A549 (cell line): ENCODE measurements around the gene KRT3. TPM values are rescaled to one million over a fixed set of nuclear protein-coding genes. Genes with fewer than 3 reads are reported as not detected.
A peak's percentile ranks its signal among the peaks of the same experiment; 100 is the strongest.

Source experiments
- ATAC-seq, 2 experiments: fragments of 200-7000 bp in 1 of 2; fragments of >200 bp in 1 of 2; cut with Nextera tagmentation in 1 of 2; cut with Tn5 transposase in 1 of 2; 3 replicates each; pipeline versions ENCODE4 v1.8.0 to v1.9.1; 2018 to 2020; ENCODE audit warnings: mild to moderate bottlenecking in 1 of 2, moderate library complexity in 1 of 2
- CTCF ChIA-PET: fragments of 300-600 bp; sonication (Branson Sonifier 250); formaldehyde crosslinking; extraction: SDS; loops from one replicate; lab custom pipeline; 2021; ENCODE audit warnings: antibody characterized with exemption, inconsistent platforms; lab: Yijun Ruan, JAX
- POLR2A ChIA-PET: fragments of 350-600 bp; formaldehyde crosslinking; extraction: SDS; loops from one replicate; lab custom pipeline; 2021; ENCODE audit warnings: antibody characterized with exemption, inconsistent platforms; lab: Yijun Ruan, JAX
- DNase-seq, 2 experiments: peaks; one replicate each; pipeline versions ENCODE4 v3.0.0 to v3.0.0-alpha.2; 2011 to 2016; ENCODE audit warnings: low read depth in 1 of 2, low spot score in 1 of 2
- FAIRE-seq: peaks from 2 replicates; lab custom pipeline; 2011; peaks lifted over from hg19 to GRCh38; lab: Jason Lieb, UNC
- H3K27ac ChIP-seq, 2 experiments: fragments of >200 bp; sonication (Bioruptor Twin); formaldehyde crosslinking; 3 replicates each; pipeline ENCODE4 v1.5.1; 2016 to 2017
- H3K4me1 ChIP-seq: fragments of >200 bp; sonication (Bioruptor Twin); formaldehyde crosslinking; 3 replicates; pipeline ENCODE4 v1.6.1; 2016
- H3K4me2 ChIP-seq: fragments of >200 bp; sonication (Bioruptor Twin); formaldehyde crosslinking; 3 replicates; pipeline ENCODE4 v1.6.1; 2016
- H3K4me3 ChIP-seq: fragments of >200 bp; sonication (Bioruptor Twin); formaldehyde crosslinking; 3 replicates; pipeline ENCODE4 v1.5.1; 2016
- H3K9me3 ChIP-seq: fragments of >200 bp; sonication (Bioruptor Twin); formaldehyde crosslinking; 3 replicates; pipeline ENCODE4 v1.6.1; 2016
- BHLHE40 ChIP-seq: IDR thresholded peaks from 2 replicates; pipeline ENCODE4 v1.6.1; 2012; ENCODE audit warnings: low read depth, low read length, inconsistent platforms
- CBX8 ChIP-seq: fragments of 200-600 bp; sonication (generic); IDR thresholded peaks from 2 replicates; pipeline ENCODE4 v1.6.1; 2016
- CEBPB ChIP-seq, 2 experiments: fragments of >200 bp in 1 of 2; sonication (Bioruptor Twin) in 1 of 2; formaldehyde crosslinking in 1 of 2; IDR thresholded peaks; 2 replicates each; pipeline ENCODE4 v1.6.1; 2012 to 2016
- CHD2 ChIP-seq: fragments of 150-350 bp; IDR thresholded peaks from 2 replicates; pipeline ENCODE4 v1.6.1; 2014; ENCODE audit warnings: low read length; ENCODE audit not compliant: partially characterized antibody
- CTCF ChIP-seq: fragments of >200 bp; sonication (Bioruptor Twin); formaldehyde crosslinking; IDR thresholded peaks from 3 replicates; pipeline ENCODE4 v1.5.1; 2016
- EHF ChIP-seq: fragments of 250-450 bp; sonication (Bioruptor Pico); IDR thresholded peaks from 2 replicates; pipeline ENCODE4 v1.5.0; 2020; ENCODE audit warnings: mild to moderate bottlenecking
- ELK1 ChIP-seq: fragments of 150-350 bp; IDR thresholded peaks from 2 replicates; pipeline ENCODE4 v1.6.1; 2014; ENCODE audit warnings: low read depth, mild to moderate bottlenecking, low read length
- FOSL2 ChIP-seq, 2 experiments: fragments of 450-650 bp in 1 of 2; fragments of >200 bp in 1 of 2; sonication (Bioruptor Twin) in 1 of 2; formaldehyde crosslinking; IDR thresholded peaks; 2 replicates each; pipeline versions ENCODE4 v1.5.0 to v1.6.1; 2016 to 2020; ENCODE audit warnings: mild to moderate bottlenecking in 1 of 2, moderate library complexity in 1 of 2
- HDAC2 ChIP-seq: fragments of 200-600 bp; sonication (generic); IDR thresholded peaks from 2 replicates; pipeline ENCODE4 v1.6.1; 2016
- HEYL ChIP-seq: fragments of 250-450 bp; sonication (Bioruptor Pico); IDR thresholded peaks from 2 replicates; pipeline ENCODE4 v1.8.0; 2021; ENCODE audit warnings: mild to moderate bottlenecking, moderate library complexity
- JUN ChIP-seq, 2 experiments: fragments of >200 bp; sonication (Bioruptor Twin); formaldehyde crosslinking; IDR thresholded peaks; 2 replicates in 1 of 2; 3 replicates in 1 of 2; pipeline ENCODE4 v1.6.1; 2016 to 2017
- JUNB ChIP-seq: fragments of >200 bp; sonication (Bioruptor Twin); formaldehyde crosslinking; IDR thresholded peaks from 2 replicates; pipeline ENCODE4 v1.6.1; 2016
- KDM5A ChIP-seq: fragments of 200-600 bp; sonication (generic); IDR thresholded peaks from 2 replicates; pipeline ENCODE4 v1.6.1; 2016; ENCODE audit warnings: antibody characterized with exemption, mild to moderate bottlenecking
- MAFK ChIP-seq: fragments of 450-650 bp; IDR thresholded peaks from 2 replicates; pipeline ENCODE4 v1.6.1; 2014; ENCODE audit not compliant: partially characterized antibody
- MAZ ChIP-seq: fragments of 150-350 bp; IDR thresholded peaks from 2 replicates; pipeline ENCODE4 v1.6.1; 2014; ENCODE audit warnings: antibody characterized with exemption, low read depth, low read length, borderline replicate concordance
- NFE2L2 ChIP-seq: fragments of 150-350 bp; conservative IDR thresholded peaks from 2 replicates; pipeline ENCODE4 v1.6.1; 2014; ENCODE audit warnings: low read length
- NR3C1 ChIP-seq: fragments of >200 bp; sonication (Bioruptor Twin); formaldehyde crosslinking; IDR thresholded peaks from 3 replicates; pipeline ENCODE4 v1.6.1; 2017
- TFCP2L1 ChIP-seq: fragments of 250-450 bp; sonication (Bioruptor Pico); IDR thresholded peaks from 2 replicates; pipeline ENCODE4 v1.5.0; 2021; ENCODE audit warnings: mild to moderate bottlenecking
- ZFP36 ChIP-seq: fragments of 450-650 bp; IDR thresholded peaks from 2 replicates; pipeline ENCODE4 v1.6.1; 2014; ENCODE audit warnings: borderline replicate concordance; ENCODE audit not compliant: partially characterized antibody
- WGBS: methylation state at CpG from one replicate; pipeline ENCODE4 v1.1.6; 2017; ENCODE audit errors: missing lambda C conversion rate; 5-methylcytosine and 5-hydroxymethylcytosine counted together
- polyA plus RNA-seq, 4 experiments: library from polyadenylated mRNA; depleted of rRNA in 3 of 4; stranded (reverse); fragments of >200 nt; fragmentation: RNase III in 1 of 4; extraction: RNeasy Plus Mini Kit Qiagen cat#74134 plus additional on column Dnase treatment in 1 of 4; gene quantifications; 2 replicates in 3 of 4; 3 replicates in 1 of 4; pipeline ENCODE4 v1.2.3, GENCODE V29; 2011 to 2017

KRT3 gene
- polyA plus RNA-seq, 2 of the 4 experiments (the other 2 are of a cell fraction): 0.04 to 0.06 TPM

GRCh38 chr12:52818887-52819420 lies 23.0 kb upstream of the KRT3 start (continued):
- TF ChIP-seq CTCF: no peak
- no peak for TF ChIP-seq CEBPB (IDR thresholded peaks at IDR 0.05)
- TF ChIP-seq, all 56 proteins: peak for 0

GRCh38 chr12:52818388-52818787 lies 22.5 kb upstream of the KRT3 start:
- TF ChIP-seq MAZ (no peak), HDAC2 (no peak), MAFK (no peak)
- WGBS: 37% methylated on average over 7 of the region's 7 CpGs

GRCh38 chr12:52817699-52818238 lies 21.9 kb upstream of the KRT3 start:
- ATAC-seq (no peak), FAIRE-seq (no peak), DNase-seq (no peak)
- Histone ChIP-seq H3K27ac (no peak overlapping the region; a peak in 1 of 6 replicates), H3K4me3 (no peak overlapping the region), H3K4me2 (no peak overlapping the region), H3K4me1 (peaks cover 46% of the 10 kb centered on the region), H3K9me3 (no peaks in the 10 kb centered on the region)
- ChIA-PET POLR2A (interaction anchor here (0.5 kb wide), 1 partner anchor 485 kb away, joined by 3 read pairs; no protein-coding TSS in a partner anchor), CTCF (interaction anchor here (0.7 to 2.2 kb wide), 8 partner anchors 9 to 234 kb away, joined by 3 to 5 read pairs (median 4); no protein-coding TSS in a partner anchor)
- WGBS: 92% methylated on average over 2 of the region's 2 CpGs
- TF ChIP-seq ZFP36 (no peak), HEYL (CRISPR knock-in tag) (no peak), TFCP2L1 (CRISPR knock-in tag) (no peak), CHD2 (no peak), ELK1 (no peak), BHLHE40 (no peak), JUNB (no peak), CBX8 (no peak), JUN (IDR thresholded peaks at IDR 0.05) (no peak), FOSL2 (IDR thresholded peaks at IDR 0.05) (no peak), FOSL2 (CRISPR knock-in tag; IDR thresholded peaks at IDR 0.05) (no peak), CTCF (no peak), EHF (CRISPR knock-in tag) (no peak), NR3C1 (no peak), NFE2L2 (no peak), KDM5A (no peak)

More at GRCh38 chr12:52818388-52818787, 22.5 kb upstream of the KRT3 start:
- no peaks in the 10 kb centered on the region for H3K9me3 ChIP-seq
- peak overlapping the region in 1 of 2 experiments; percentile 47; a peak in 3 of 6 replicates for H3K27ac ChIP-seq
- FAIRE-seq: no peak
- ATAC-seq: no peak
- no peak for DNase-seq
- H3K4me2 ChIP-seq: no peak overlapping the region; the same call in 2 of the 3 replicates
- CTCF ChIA-PET: interaction anchor here (1.3 to 2.2 kb wide), 6 partner anchors 10 to 235 kb away, joined by 3 to 5 read pairs (median 4); no protein-coding TSS in a partner anchor
- POLR2A ChIA-PET: no interaction called here
- peaks cover 51% of the 10 kb centered on the region for H3K4me1 ChIP-seq
- no peak overlapping the region for H3K4me3 ChIP-seq
